HG02852 (cell line): ENCODE data around the gene RPS6KC1.
"Not testable (repeated sequence)": the region's sequence is repeated elsewhere in the genome, so short reads cannot be mapped to it uniquely, and the experiment has no call there.

ENCODE experiments used
- ATAC-seq: cut with Tn5 transposase; IDR thresholded peaks from one replicate; pipeline ENCODE4 v1.9.1; 2021; ENCODE audit warnings: mild to moderate bottlenecking, moderate library complexity; ENCODE audit not compliant: unreplicated experiment

Gene RPS6KC1

GRCh38 chr1:213148905-213149304, 97.9 kb downstream of the RPS6KC1 start:
- no peak for ATAC-seq

GRCh38 chr1:213150090-213150489, 99.0 kb downstream of the RPS6KC1 start:
- ATAC-seq = not testable (repeated sequence)

DNA sequence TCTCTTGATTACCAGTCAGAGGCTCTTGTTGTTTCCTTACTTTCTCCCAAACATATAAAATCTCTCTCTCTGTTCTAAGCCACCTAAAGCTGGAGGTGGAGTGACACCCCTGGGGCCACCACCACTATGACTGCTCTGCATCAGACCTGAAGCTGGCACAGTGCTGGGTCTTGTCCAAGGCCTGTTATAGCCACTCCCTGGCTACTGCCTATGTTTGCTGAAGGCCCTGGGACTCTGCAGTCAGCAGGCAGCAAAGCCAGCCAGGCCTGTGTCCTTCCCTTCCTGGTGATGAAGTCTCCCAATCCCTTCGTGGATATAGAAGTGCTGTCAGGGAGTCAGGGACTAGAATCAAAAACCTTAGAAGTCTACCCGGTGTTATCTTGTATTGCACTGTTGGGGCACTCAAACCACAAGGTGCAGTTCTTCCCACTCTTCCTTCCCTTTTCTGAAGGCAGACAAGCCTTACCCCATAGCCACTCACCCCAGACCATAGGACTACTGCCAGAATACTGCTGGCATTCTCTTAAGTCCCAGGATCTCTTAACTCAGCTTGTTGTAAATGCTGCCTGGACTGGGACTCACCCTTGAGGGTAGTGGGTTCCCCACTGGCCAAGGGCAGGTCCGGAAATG, 103.1 kb downstream of the RPS6KC1 start:
- no peak for ATAC-seq

- no peak for ATAC-seq
Observed at GRCh38 chr1:213159376-213159775, 108.3 kb downstream of the RPS6KC1 start.

DNA sequence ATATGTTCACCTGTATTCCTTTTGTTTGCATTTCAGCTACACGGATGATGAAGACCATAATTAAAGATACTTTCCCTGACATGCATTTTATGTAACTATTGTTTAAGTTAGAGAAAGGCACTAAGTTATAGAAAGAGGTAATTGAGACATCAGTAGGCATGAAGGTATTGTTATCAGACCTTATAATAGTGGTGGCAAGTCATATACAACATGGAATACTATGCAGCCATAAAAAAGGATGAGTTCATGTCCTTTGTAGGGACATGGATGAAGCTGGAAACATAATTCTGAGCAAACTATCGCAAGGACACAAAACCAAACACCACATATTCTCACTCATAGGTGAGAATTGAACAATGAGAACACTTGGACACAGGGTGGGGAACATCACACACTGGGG, 109.4 kb downstream of the RPS6KC1 start:
- ATAC-seq = not testable (repeated sequence)

- no peak for ATAC-seq
Observed at GRCh38 chr1:213162338-213162737, 111.3 kb downstream of the RPS6KC1 start.

GRCh38 chr1:213162862-213163261, 111.8 kb downstream of the RPS6KC1 start:
- ATAC-seq = no peak

GRCh38 chr1:213163278-213163711, 112.3 kb downstream of the RPS6KC1 start:
- ATAC-seq = no peak

- ATAC-seq = no peak
Observed at GRCh38 chr1:213164561-213164960, 113.5 kb downstream of the RPS6KC1 start.

GRCh38 chr1:213166852-213167251, 115.8 kb downstream of the RPS6KC1 start:
- ATAC-seq = no peak

DNA sequence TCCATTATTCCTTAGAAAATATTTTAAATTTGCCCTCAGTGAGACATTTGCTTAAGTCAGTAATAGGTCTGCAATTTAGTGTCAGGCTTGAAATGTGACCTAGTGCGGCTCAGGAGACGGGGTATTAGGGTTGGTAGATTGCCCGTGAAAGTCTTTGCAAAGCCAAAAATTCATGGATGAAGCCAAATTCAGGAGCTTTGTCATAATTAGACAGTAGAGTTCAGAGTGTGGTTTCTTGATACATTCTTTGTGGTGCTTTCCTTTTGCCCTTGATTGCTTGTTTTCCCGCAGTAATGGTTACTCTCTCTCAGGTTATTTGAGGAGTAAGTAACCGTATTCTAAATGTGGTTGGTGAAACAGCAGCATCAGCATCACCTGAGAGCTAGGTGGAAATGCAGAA, 120.7 kb downstream of the RPS6KC1 start:
- no peak for ATAC-seq

GRCh38 chr1:213176341-213176740, 125.3 kb downstream of the RPS6KC1 start:
- ATAC-seq = no peak

DNA sequence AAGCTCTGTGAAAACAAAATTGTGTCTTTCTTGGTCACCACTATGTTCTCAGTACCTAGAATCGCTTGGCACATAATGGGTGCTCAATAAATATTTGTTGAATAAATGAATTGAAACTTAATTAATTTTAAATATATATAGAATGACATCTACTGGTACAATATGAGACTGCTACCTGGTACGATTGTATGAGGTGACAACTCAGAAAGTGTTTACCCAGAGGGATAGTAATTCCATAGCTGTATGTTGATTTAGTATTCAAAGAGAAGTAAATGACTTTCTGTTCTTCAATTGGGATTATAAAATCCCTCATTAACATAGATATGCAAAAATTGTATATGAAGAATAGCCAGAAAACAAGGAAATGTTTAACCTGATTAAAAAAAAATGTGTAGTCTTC, 128.7 kb downstream of the RPS6KC1 start:
- ATAC-seq = no peak

DNA sequence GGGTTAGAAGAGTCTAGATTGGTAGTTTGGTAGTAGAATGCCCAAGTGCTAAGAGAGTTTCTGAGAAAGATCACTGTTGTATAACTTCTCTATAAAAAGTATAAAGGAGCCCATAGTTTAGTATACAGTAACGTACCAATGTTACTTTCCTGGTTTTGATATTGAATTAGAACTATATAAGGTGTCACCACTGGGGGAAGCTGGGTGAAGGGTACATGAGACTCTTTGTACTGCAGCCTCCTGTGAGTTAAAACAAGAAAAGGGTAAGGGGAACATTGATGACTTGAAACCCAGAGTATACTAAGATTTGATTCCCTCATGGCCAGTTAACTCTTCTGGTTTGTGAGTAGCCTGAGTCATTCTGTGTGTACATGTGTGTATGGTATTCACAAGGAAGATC, 129.8 kb downstream of the RPS6KC1 start:
- ATAC-seq = no peak

DNA sequence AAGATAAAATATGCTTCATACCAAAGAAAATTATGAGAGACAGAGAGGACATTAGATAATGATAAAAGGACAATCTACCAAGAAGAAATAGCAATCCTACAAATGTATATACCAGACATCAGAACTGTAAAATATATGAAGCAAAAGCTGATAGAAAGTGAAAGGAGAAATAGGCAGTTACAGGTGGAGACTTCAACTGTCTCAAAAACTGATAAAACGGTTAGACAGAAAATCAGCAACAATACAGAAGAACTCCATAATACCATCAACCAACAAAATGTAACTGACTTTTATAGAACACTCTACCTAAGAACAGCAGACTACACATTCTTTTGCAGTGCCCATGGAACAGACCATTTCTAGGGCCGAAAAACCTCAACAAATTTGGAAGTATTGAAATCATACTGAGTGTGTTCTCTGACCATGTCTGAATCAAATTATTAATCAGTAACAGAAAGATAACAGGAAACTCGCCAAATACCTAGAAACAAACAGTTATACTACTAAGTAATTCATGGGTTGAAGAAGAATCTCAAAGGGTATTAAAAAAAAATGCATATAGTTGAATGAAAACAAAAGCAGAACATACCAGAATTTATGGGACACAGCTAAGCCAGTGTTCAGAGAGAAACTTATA, 132.1 kb downstream of the RPS6KC1 start:
- no peak for ATAC-seq

DNA sequence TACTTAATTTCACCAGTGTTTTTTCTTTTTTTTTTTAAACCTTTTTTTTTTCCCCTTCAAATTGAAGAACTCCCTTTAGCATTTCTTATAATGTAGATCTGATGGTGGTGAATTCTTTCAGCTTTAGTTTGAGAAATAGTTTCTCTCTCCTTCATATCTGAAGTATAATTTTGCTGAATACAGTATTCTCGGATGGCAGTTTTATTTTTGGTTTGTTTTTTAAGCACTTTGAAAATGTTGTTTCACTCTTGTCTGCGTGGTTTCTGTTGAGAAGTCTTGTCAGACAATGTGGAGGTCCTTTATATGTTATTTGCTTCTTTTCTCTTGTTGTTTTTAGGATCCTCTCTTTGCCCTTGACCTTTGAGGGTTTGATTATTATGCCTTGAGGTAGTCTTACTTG, 135.1 kb downstream of the RPS6KC1 start:
- no peak for ATAC-seq

DNA sequence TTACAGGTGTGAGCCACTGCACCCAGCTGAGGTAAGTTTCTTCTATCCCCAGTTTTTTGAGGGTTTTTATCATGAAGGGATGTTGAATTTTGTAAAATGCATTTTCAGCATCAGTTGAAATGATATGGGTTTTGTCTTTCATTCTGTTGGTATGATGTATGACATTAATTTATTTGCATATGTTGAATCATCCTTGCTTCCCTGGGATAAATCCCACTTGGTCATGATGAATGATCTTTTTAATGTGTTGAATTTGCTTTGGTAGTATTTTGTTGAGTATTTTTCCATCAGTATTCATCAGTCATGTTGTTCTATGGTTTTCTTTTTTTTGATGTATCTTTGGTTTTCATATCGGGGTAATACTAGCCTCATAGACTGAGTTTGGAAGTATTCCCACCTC, 141.0 kb downstream of the RPS6KC1 start:
- no peak for ATAC-seq

DNA sequence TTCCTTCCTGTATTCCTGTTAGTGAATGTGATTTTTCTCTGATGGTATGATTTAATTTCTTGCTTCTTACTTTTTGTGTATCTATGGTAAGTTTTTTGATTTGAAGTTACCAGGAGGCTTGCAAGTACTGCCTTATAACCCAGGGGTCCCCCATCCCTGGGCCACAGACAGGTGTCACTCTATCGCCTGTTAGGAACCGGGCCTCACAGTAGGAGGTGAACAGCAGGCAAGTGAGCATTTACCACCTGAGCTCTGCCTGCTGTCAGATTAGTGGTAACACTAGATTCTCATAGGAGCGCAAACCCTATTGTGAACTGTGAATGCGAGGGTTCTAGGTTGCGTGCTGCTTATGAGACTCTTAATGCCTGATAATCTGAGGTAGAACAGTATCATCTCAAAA, 143.3 kb downstream of the RPS6KC1 start:
- no peak for ATAC-seq

DNA sequence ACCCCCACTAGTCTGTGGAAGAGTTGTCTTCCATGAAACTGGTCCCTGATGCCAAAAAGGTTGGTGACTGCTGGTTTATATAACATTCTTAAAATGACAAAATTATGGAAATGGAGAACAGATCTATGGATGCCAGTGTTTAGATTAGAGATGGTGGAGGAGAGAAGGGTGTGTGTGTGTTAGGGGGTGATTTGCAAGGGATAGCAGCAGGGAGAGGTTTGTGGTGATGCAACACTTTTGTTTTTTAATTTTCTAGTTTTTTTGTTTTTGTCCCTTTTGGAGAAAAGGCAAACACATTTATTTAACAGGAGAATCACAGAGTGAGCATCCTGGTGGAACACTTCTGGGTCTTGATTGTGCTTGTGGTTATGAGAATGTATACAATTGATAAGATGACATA, 143.8 kb downstream of the RPS6KC1 start:
- no peak for ATAC-seq

GRCh38 chr1:213196328-213197054, 145.4 kb downstream of the RPS6KC1 start:
- ATAC-seq = not testable (repeated sequence)

GRCh38 chr1:213200630-213201029, 149.6 kb downstream of the RPS6KC1 start:
- no peak for ATAC-seq
